Measurements from ENCODE around the gene WNT10A. TPM values are rescaled to one million over a fixed set of nuclear protein-coding genes. Genes with fewer than 3 reads are reported as not detected.

WNT10A gene
- total and polyA plus RNA-seq, 2 donors (not counting 1 experiment from before 2014, with no cell fraction given), result 15.2 to 36.6 TPM

DNA sequence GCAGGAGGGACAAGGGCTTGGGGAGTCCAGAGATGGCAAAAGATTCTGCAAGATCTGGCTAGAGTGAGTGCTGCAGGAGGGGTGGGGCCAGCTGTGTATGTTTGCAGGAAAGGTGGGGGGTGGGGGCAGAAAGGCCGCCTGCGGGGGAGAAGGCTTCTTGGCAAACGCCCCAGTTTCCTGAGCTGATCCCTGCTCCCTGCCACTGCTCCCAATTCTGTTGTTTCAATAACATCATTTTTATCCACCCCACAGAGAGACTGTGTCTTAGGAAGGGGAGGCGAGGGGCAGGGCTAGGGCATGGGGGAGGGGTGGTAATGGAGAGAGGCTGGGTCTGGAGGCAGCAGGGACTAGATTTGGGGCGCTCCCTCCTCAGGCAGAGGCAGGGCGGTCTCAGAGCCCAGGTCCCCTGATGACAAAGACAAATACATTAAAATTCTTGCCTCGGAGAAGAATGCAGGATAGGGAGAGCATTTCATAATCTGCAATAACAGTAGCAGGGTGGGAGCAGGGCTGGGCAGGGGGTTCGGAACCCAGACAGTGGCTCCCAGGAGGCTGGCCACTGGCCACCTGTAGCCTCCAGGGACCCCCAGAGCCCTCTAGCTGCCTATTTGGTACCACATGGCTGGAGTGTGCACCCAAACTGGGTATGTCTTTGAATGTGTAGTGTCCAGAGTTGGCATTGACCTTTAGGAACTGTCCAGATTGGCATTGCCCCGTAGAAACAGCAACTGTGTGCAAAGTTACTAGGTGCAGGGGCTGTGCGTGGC is 23.1 kb upstream of the WNT10A start:
- H3K4me2 ChIP-seq (replicated peaks; ENCODE audit: low read depth, low read length, poor library complexity, severe bottlenecking), result no peak overlapping the region
- no peak overlapping the region for H2AFZ ChIP-seq (ENCODE audit: insufficient read depth, low read depth, low read length, poor library complexity, severe bottlenecking)
- no peak for TF ChIP-seq EZH2 (IDR thresholded peaks at IDR 0.05; ENCODE audit: borderline replicate concordance, insufficient read depth, low read depth, low read length, poor library complexity, severe bottlenecking)
- TF ChIP-seq, protein P1, sequence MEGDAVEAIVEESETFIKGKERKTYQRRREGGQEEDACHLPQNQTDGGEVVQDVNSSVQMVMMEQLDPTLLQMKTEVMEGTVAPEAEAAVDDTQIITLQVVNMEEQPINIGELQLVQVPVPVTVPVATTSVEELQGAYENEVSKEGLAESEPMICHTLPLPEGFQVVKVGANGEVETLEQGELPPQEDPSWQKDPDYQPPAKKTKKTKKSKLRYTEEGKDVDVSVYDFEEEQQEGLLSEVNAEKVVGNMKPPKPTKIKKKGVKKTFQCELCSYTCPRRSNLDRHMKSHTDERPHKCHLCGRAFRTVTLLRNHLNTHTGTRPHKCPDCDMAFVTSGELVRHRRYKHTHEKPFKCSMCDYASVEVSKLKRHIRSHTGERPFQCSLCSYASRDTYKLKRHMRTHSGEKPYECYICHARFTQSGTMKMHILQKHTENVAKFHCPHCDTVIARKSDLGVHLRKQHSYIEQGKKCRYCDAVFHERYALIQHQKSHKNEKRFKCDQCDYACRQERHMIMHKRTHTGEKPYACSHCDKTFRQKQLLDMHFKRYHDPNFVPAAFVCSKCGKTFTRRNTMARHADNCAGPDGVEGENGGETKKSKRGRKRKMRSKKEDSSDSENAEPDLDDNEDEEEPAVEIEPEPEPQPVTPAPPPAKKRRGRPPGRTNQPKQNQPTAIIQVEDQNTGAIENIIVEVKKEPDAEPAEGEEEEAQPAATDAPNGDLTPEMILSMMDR (IDR thresholded peaks at IDR 0.05), result no peak
- H3K36me3 ChIP-seq (replicated peaks in 1 of 2; ENCODE audit: control extremely low read depth in 1 of 2, control insufficient read depth in 1 of 2, extremely low read depth in 1 of 2, insufficient read depth in 2 of 2, low read length in 1 of 2), result no peaks in the 10 kb centered on the region
- ATAC-seq (ENCODE audit: low read depth), result no peak
- no peak overlapping the region for H3K4me3 ChIP-seq (ENCODE audit: control extremely low read depth in 1 of 5, extremely low read depth in 1 of 5, insufficient read depth in 1 of 5, low read depth in 2 of 5, low read length in 4 of 5)
- Mint-ChIP-seq H3K4me1 (peaks cover 21% of the 10 kb centered on the region), H3K9me3 (ENCODE audit: insufficient read depth) (no peaks in the 10 kb centered on the region), H3K27me3 (peaks cover 80% of the 10 kb centered on the region), H3K27ac (no peak overlapping the region), H3K4me3 (no peak overlapping the region)
- no peaks in the 10 kb centered on the region for H3K79me2 ChIP-seq (ENCODE audit: control insufficient read depth, insufficient read depth, low read length)
- intact Hi-C loops (cut with micrococcal nuclease), result no loop called here
- ChIA-PET CTCF (interaction anchor here (5.6 to 10.3 kb wide), 2 partner anchors 19 to 41 kb away, joined by 26 to 129 read pairs; partner anchors contain the start of gene WNT10A), POLR2A (interaction anchor here (0.6 kb wide), 1 partner anchor 108 kb away, joined by 6 read pairs; no protein-coding TSS in a partner anchor)
- no peak overlapping the region for H3K27ac ChIP-seq (ENCODE audit: low read length in 2 of 2)
- peaks cover 27 to 36% of the 10 kb centered on the region in 2 donors for H3K4me1 ChIP-seq (ENCODE audit: control insufficient read depth in 2 of 2, insufficient read depth in 2 of 2, low read length in 2 of 2)
- H3K9ac ChIP-seq (ENCODE audit: low read length), result no peak overlapping the region
- DNase-seq, result no peak
- 39% methylated on average over 3 of the region's 10 CpGs for WGBS (ENCODE audit: insufficient coverage)
- peaks cover 0 to 17% (median 0%) of the 10 kb centered on the region in 3 donors for H3K9me3 ChIP-seq (ENCODE audit: control extremely low read depth in 1 of 3, control insufficient read depth in 2 of 3, insufficient read depth in 1 of 3, low read length in 2 of 3)
- H3K27me3 ChIP-seq (replicated peaks in 1 of 4; ENCODE audit: control extremely low read depth in 1 of 4, control insufficient read depth in 3 of 4, insufficient read depth in 4 of 4, low read length in 3 of 4), result peaks cover 0 to 89% (median 53%) of the 10 kb centered on the region in 4 experiments
- H4K20me1 ChIP-seq (ENCODE audit: control insufficient read depth, insufficient read depth, low read length, poor library complexity, severe bottlenecking), result no peaks in the 10 kb centered on the region

DNA sequence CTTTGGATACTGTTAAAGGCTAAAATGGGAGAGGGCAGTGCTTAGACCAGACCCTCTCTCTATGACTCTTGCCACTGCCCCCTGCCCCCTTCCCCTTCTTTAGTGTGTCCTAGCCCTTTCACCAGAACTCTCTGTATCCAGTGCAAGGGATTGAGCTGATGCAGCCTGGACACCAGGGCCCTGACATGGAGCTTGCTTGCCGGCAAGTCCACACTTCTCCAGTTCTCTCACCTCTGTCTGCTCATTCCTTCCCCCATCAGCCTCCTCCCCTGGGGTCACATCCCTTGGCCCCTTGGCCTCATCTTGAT is 22.6 kb upstream of the WNT10A start:
- Mint-ChIP-seq H3K27me3 (peaks cover 81% of the 10 kb centered on the region), H3K9me3 (ENCODE audit: insufficient read depth) (no peaks in the 10 kb centered on the region), H3K27ac (no peak overlapping the region), H3K4me1 (peaks cover 21% of the 10 kb centered on the region), H3K4me3 (peak overlapping the region; percentile 15)
- Histone ChIP-seq H3K27ac (ENCODE audit: low read length in 2 of 2) (no peak overlapping the region), H3K27me3 (replicated peaks in 1 of 4; ENCODE audit: control extremely low read depth in 1 of 4, control insufficient read depth in 3 of 4, insufficient read depth in 4 of 4, low read length in 3 of 4) (peaks cover 0 to 89% (median 54%) of the 10 kb centered on the region in 4 experiments), H4K20me1 (ENCODE audit: control insufficient read depth, insufficient read depth, low read length, poor library complexity, severe bottlenecking) (no peaks in the 10 kb centered on the region), H3K9me3 (ENCODE audit: control extremely low read depth in 1 of 3, control insufficient read depth in 2 of 3, insufficient read depth in 1 of 3, low read length in 2 of 3) (peaks cover 0 to 17% (median 0%) of the 10 kb centered on the region in 3 donors), H3K4me1 (ENCODE audit: control insufficient read depth in 2 of 2, insufficient read depth in 2 of 2, low read length in 2 of 2) (peaks cover 24 to 36% of the 10 kb centered on the region in 2 donors), H3K4me3 (ENCODE audit: control extremely low read depth in 1 of 5, extremely low read depth in 1 of 5, insufficient read depth in 1 of 5, low read depth in 2 of 5, low read length in 4 of 5) (no peak overlapping the region), H3K4me2 (replicated peaks; ENCODE audit: low read depth, low read length, poor library complexity, severe bottlenecking) (no peak overlapping the region), H3K79me2 (ENCODE audit: control insufficient read depth, insufficient read depth, low read length) (no peaks in the 10 kb centered on the region), H3K9ac (ENCODE audit: low read length) (no peak overlapping the region), H3K36me3 (replicated peaks in 1 of 2; ENCODE audit: control extremely low read depth in 1 of 2, control insufficient read depth in 1 of 2, extremely low read depth in 1 of 2, insufficient read depth in 2 of 2, low read length in 1 of 2) (no peaks in the 10 kb centered on the region), H2AFZ (ENCODE audit: insufficient read depth, low read depth, low read length, poor library complexity, severe bottlenecking) (no peak overlapping the region)
- POLR2A ChIA-PET, result interaction anchor here (0.6 kb wide), 1 partner anchor 107 kb away, joined by 6 read pairs; no protein-coding TSS in a partner anchor
- DNase-seq, result no peak
- WGBS (ENCODE audit: insufficient coverage), result 20% methylated on average over 1 of the region's 1 CpG
- intact Hi-C loops (cut with micrococcal nuclease), result no loop called here
- no peak for ATAC-seq (ENCODE audit: low read depth)
- CTCF ChIA-PET, result interaction anchor here (1.1 to 10.3 kb wide), 4 partner anchors 10 to 40 kb away, joined by 3 to 129 read pairs (median 15); partner anchors contain the start of gene WNT10A
- no peak for TF ChIP-seq EZH2 (IDR thresholded peaks at IDR 0.05; ENCODE audit: borderline replicate concordance, insufficient read depth, low read depth, low read length, poor library complexity, severe bottlenecking)
- TF ChIP-seq, protein P1 (IDR thresholded peaks at IDR 0.05), result no peak
